ENCODE measurements around the gene TUSC7.

DNA sequence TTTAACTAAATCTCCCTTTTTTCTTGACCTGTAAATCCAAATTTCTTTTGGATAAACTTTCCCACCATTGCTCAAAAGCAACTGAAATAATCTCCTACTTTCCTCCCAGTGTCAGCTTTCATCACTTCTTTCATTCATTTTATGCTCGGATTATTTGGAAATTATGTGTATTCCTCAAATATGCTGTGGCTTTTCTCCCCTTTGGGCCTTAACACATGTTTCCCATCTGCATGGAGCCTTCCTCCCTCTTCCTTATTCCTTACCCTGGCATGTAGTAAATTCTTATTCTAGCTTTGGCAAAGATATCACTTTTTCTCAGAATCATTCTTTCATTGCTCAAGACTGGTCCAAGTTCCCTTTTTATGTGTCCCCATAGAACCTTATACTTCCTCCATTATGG is 41.8 kb upstream of the TUSC7 start:
- TF ChIP-seq, protein P1, sequence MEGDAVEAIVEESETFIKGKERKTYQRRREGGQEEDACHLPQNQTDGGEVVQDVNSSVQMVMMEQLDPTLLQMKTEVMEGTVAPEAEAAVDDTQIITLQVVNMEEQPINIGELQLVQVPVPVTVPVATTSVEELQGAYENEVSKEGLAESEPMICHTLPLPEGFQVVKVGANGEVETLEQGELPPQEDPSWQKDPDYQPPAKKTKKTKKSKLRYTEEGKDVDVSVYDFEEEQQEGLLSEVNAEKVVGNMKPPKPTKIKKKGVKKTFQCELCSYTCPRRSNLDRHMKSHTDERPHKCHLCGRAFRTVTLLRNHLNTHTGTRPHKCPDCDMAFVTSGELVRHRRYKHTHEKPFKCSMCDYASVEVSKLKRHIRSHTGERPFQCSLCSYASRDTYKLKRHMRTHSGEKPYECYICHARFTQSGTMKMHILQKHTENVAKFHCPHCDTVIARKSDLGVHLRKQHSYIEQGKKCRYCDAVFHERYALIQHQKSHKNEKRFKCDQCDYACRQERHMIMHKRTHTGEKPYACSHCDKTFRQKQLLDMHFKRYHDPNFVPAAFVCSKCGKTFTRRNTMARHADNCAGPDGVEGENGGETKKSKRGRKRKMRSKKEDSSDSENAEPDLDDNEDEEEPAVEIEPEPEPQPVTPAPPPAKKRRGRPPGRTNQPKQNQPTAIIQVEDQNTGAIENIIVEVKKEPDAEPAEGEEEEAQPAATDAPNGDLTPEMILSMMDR (IDR thresholded peaks at IDR 0.05 in 8 of 11, conservative IDR thresholded peaks at IDR 0.05 in 3 of 11), result no peak
- no peak for TF ChIP-seq POLR2A (IDR thresholded peaks at IDR 0.05)
- no peak for TF ChIP-seq POLR2AphosphoS5 (IDR thresholded peaks at IDR 0.05)
